Kidney tubule cell (primary cell): Measurements from ENCODE around the gene NPC2.
A peak's percentile ranks its signal among the peaks of the same experiment; 100 is the strongest.

Source experiments
- DNase-seq: peaks from one replicate; pipeline ENCODE4 v3.0.0-alpha.2; 2018; ENCODE audit warnings: low spot score

NPC2 gene

DNA sequence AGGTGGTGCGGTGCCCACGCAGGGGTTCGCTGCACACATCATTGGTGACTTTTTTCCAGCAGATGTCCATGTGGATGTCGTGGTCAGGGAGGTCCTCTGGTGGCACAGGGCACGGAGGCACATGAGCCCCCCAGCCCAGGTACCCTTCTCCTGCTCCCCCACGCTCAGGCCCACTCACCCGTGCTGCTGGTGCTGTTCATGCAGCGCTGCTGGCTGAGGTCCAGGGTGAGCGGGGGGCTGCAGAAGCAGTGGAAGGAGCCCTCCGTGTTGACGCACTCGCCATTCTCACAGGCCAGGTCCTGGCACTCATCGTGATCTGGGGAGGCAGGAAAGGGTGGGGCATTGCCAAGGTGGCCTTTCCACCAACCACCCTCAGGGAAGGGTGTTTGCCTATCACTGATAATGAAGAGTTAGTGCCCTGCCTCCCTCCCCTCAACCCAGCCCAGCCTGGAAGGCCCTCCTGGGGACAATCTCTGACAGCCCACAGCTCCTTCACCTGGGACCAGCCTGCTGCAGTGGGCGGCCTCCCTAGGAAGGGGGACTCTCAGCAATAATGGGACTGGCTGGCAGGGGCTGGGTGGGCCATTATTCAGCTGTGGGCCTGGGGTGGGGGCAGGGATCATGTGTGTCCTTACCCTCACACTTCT lies 10.3 kb upstream of the NPC2 start:
- no peak for DNase-seq

DNA sequence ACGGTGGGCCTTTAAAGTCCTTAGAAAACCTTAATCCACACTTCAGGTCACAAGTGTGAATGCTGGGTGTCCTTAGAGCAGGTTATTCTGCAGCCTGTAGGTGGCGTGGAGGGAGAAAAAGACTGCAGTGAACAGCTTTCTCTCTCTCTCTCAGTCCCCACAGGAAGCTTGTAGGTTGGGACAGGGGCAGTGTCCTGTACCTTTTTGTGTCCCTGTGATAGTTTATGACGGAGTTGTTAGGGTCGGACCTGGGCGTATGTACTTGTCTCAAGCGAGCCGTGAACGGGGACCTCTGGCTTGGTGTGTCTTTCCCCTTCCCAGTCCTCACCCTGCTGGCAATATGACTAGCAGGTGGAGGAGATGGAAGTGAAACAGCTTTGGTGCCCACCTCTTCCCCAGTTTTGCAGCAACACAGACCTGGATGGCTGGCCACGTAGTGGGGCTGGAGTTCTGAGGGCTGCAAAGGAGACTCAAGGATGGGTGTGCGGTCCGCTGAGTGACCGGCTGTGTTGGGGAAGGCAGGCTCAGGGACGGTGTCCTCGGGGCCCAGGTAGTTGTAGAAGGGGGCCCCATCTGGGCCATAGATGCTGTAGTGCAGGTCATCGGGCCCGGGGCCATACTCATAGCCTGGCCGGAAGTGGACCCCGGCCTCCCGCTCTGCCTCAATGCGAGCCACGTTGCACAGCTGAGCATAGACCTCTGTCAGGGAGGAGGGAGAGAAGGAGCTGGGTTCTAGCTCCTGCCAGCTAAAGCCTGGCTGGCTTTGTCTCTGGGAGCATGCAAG lies 9.3 kb upstream of the NPC2 start:
- peak; percentile 50 for DNase-seq

DNA sequence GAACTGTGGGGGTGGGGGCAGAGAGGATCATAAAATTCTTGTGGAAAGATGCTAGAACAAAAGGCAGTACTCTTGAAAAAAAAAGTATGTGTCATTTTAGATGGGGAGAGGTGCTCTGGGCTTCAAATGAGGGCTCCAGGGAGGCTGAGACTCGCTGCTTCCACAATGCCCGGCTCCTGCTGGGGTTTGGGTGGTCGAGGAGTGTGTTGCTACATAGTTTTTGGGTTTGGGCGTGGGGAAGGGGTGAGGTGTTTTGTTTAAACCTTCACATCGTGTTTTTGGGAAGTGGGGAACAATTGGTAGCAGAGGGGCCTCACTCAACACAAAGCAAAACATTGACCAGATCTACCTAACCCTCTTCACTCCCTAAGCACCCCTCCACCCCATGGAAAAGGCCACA lies 8.6 kb upstream of the NPC2 start:
- DNase-seq, result no peak

DNA sequence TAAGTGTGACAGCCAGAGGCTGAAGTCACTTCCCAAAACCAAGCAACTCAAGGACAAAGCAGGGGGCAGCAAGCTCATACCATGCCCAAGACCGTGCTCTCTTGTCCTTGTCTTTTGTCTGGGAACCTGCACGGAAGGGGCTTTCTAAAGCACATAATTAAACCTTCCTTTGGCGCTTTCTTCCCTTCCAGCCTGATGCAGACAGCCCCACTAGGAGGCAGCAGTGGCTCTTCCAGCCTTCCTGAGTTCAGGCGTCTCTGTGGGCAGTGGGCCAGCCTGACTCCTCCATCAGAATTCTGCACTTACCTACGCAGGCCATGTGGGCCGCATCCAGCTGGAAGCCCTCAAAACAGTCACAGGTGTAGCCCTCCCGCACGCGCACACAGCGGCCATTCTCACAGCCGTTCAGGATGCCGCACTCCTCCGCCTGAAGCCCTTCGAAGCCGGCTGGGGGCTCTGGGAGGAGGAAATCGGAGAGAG lies 8.1 kb upstream of the NPC2 start:
- DNase-seq, result peak; percentile 59

DNA sequence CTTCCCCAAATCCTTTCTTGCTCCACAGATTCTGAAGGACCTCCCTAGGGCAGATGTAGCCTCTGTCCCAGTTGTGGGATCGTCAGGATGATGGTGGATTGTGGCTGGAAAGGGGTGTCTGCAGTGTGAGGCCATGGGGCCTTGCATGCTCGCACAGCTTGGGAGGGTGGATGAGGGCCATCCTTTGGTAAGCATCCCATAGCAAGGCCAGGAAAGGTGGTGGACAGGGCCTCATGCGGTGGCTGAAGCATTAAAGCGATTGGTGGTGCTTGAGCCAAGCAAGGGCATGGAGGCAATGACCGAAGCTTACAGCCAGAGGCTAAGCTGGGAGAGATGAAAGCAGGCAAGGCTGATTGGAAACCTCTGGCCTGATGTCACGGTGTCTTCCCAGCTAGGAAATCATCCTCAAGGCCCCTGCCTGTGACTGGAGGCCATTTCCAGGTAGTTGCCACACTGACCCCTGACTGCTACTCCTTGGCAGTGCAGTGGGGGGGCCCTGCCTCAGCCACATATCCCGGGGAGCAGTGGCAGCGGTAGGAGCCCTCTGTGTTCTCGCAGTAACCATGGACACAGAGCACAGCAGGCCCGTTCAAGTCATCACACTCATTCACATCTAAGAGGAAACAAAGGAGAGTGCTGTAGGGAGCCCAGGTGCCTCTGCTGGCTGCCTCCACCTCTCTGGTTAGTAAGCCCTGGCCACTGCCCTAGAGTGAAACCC lies 7.5 kb upstream of the NPC2 start:
- no peak for DNase-seq

DNA sequence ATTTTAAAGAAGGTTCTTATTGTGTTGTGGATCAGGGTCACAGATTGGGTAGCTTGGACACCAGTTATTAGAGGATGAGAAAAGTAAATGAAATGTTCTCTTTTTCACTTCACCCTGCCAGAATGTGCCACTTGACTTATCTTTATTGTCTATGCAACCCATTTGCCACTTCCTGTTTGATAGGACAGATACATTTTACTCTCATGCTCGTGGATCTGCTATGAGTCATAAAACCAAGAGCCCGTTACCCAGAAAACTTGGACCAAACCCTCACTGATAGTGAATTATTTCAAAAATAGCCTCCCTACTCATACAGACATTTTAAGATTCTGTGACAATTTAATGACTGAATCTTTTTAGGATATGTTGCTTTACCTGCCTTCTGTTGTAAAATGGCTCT lies 2.3 kb upstream of the NPC2 start:
- DNase-seq, result no peak

DNA sequence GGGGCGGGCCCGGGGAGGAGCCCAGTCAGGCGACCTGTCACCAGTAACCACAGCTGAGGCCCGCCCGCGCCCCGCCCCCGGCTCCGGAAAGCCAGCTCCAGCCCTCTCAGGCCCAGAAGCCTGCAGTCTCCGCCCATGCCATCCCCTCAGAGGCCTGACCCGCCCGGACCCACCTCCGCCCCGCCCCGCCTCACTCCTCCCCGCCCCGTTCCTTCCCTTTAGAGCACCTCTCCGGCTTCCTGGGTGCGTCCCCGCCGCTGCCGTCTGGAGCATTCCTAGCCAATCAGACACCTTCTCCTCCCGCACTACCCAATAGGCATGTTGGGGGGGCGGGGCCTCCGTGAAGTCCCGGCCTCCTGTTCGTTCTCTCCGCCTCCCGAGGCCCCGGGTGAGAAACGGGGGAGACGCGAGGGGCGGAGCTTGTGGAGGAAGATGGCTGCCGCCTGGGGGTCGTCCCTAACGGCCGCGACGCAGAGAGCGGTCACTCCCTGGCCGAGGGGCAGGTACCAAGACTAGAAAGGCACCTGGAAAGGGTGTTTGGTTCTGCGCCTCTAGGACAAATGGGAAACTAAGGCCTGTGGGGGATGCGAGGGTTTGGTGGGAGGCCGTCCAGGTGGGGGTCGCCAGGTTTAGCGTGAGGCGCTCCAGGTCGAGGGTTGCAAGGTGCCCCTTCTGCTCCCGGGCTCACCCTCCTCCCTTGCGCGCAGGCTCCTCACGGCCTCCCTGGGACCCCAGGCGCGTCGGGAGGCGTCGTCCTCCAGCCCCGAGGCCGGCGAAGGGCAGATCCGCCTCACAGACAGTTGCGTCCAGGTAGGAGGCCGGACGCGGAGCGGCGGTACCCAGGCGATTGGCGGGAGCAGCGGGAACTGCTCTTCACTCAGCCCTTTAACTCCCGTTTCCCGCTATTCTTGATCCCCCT lies 497 bp upstream of the NPC2 start, which contains the start of gene ISCA2:
ISCA2 (plus strand) TSS at position 423 of the 919 bp plus-strand sequence; CDS start at position 433, 10 bp downstream.
- DNase-seq, result peak; percentile 100

DNA sequence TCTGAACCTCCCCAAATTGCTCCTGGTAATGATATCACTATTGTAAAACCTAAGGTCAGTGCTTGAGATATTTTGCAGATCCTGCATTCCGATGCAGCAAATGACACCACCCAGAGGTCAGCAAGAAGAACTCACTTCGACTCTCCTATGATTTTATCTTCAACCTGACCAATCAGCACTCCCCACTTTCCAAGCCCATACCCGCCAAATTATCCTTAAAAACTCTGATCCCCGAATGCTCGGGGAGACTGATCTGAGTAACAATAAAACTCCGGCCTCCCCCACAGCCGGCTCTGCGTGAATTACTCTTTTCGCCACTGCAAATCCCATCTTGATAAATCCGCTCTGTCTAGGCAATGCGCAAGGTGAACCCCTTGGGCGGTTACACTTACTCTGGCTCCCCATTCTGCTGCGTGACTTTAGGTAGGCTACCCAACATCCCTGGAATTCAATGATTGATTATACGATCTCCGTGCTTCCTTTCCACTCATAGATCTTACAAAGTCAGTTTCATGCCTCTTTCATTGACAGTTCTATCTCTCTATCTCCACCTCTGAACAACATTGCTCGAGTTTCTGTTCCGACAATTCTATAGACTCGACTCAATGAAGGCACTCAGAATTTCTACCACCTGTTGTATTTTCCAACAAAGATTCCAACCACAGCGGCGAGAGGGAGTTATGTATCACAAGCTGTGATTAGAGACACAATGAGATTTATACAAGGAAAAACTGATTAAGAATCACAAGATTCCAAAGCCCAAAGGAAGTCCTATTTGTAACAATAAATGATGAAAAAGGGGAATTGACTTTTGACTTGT lies 939 bp downstream of the NPC2 start:
- DNase-seq, result peak; percentile 70

DNA sequence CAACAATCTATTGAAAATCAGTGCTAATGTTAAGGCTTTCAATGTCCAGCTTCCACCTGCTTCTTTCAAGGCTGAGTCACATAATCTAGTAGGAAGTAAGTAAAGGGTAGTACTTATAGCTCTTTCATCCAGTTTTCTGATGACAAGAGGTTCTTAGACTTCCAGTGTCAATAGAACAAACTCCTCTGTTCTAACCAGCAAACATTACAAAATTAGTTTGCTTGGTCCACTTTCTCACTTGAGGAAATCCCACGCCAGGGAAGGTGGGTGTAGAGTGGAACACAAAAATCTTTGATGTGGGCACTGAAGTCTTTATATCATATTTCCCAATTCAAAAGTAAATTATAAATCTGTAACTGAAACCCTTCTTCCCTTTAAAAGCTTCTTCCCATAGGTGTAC lies 2.6 kb downstream of the NPC2 start:
- no peak for DNase-seq

DNA sequence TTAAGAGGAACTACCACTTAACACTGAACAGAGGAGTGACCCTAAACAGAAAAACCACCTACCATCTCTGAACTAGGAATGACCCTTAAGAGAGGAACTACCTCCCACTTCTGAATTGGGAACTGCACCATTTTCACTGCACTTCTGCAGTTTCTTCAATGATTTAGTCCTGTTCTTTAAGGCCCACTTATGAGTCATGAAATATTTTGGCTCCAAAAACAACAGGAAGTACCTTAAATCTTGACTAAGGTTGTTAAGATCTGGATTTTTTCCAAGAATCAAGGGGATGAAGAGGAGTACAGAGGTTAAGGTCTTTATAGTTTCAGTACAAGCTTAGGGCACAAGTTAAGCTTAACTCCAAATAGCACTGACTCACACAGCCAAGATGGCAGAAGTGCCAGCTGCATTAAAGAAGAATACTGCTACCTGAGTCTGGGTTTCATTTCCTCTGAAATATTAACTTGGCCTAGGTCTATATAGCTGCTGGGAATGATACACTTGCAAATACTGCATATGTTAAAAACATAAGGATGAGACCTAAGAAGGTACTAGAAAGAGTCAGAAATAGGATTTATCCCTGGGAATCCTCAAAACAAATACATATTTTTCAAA lies 4.2 kb downstream of the NPC2 start:
- peak; percentile 73 for DNase-seq

DNA sequence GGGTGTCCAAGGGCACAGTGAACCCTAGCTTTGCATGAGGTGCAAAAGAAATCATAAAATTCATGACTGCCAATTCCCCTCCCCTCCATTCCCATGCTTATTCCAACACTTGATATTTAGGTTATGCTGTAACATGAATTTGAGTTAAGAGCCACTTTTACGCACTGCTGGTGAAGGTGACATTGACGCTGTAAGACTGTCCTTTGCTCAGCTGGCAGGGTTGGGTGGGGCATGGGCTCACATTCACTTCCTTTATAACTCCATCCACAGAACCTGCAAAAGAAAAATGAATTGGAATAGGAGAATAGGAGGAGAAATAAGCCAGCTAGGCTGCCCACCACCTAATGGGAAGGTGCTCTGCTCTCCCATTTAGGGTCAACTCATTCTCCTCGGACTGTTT lies 6.9 kb downstream of the NPC2 start:
- no peak for DNase-seq

DNA sequence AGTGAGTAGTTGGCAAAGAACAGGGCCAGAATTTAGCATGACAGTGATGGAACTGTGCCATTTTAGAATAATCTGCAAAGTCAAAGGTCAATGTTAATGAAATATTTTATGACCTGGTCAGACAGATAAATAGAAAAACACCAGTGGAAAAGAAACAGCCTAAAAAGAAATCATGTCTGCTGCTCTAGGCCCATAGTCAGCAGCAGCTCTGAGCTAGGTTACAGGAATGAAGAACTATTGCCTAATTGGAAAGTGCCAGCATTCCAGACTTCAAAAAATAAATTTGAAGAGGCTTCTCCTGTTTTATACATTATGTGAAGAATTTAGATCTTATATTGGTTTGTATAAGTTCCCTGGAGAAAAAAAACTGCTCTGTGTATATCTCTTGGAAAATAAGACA lies 9.8 kb downstream of the NPC2 start:
- no peak for DNase-seq

DNA sequence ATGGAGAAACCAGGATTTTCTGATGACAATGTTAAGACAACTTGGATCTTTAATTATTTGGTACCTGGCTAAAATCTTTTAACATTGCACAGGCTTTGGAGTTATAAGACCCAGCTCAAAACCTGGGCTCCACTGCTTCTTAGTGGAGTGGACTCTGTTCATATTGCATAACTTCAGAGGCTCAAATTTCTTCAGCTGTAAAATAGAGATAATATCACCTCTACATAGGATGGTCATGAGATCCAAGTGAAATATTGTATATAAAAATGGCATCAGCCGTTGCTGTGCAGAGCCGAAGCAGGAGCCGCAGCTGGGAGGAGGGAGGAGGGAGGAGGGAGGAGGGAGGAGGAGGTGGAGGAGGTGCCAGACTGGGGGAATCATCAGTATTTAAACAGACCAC lies 10.5 kb downstream of the NPC2 start:
- no peak for DNase-seq

DNA sequence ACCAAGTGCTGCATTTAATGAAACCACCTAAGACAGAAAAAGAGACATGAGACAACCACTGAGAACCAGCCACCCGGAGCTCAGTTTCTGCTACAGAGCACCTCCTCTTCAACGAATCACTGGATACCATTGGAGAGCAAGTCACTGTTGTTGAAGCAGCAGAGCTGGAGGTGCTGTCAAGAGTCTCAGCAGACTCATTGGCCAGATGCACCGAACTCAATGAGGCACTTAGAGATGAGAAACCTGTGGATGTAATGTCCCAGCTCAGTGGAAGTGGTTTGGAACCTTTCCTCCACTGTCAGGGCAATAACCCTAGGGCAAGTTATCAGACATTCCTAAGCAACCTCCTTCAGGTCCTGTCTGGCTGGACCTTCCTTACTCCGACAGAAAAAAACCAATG lies 13.1 kb downstream of the NPC2 start:
- DNase-seq, result peak; percentile 63

DNA sequence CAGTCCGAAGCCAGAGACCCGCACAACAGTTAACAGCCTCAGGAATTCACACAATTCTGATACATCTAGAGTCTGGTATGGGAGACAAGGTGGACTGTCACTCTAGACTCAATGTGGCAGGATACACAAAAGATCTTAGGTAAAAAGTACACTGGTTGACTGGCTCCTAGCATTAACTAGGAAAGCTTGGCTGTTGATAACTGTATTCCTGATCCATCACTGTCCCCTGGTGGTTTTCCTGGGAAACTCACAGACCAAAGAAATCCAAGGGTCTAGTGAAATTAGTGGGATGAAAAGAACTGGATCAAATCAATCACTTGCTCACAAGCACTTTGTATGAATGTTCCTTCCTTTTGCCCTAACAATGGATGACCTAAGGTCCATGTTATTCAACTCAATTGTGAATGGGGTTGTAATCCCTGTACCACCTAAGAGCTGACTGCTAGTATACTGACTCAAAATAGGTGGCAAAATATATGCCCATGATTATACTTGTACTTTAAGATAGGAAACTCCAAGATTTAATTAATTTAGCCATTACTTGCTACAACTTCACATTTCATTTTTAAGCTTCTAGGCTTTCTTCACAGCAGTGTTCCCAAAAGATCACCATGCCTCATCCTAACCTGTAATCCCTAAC lies 14.0 kb downstream of the NPC2 start:
- peak; percentile 37 for DNase-seq

DNA sequence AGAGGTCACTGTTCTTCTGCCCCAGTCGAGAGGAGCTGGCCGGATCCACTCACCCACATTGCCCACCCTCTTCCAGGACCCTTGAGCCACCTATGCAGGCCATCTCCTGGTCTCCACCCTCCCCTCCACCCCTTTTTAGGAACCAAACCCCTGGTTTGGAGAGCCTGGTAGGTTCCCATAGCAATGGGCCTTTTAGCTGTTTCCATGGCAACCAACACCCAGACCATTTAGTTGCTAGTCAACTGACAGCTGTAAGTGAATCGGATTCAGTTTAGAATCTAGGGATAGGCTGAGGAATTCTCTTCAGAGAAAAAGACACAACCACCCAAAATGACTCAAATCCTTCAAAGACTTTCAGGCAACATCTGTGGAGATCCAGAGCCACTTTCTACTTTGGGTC lies 16.5 kb downstream of the NPC2 start:
- DNase-seq, result no peak

DNA sequence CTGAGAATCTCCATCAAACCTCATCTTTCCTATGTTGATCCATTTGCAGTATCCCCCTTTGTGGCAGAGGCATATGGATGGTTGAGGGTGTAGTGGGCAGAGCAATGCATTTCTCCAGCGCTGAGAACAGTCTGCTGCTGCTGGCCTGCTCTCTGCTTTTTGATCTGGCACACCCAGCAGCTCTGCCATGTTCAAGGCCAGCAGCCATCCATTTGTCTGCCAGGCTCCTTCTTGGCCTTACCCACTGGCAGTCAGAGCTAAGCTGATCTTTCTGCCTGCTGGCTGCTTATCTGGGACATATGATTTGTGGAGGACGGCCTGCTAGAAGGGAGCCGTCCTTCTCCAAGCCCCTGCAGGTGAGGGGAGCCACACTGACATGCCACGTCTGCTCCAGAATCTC lies 17.0 kb downstream of the NPC2 start:
- DNase-seq, result no peak

DNA sequence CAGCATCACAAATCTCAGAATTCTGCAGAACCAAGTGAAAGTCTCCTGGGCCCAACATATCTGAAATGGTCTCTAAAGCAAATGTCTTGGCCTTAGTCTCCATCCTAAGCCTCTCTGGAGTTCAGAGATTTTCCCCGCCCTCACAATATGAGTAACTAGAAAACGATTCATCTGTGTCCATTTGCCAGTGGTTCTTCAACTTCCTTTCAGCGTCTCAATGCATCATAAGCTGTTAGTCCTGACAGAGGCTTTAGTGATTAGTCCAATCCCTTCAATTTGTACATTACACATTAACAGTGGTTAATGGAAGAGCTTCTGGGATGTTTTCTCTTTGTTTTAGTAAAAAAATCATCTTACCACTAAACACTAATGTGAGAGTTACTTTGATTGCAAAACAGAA lies 17.4 kb downstream of the NPC2 start:
- peak; percentile 78 for DNase-seq

DNA sequence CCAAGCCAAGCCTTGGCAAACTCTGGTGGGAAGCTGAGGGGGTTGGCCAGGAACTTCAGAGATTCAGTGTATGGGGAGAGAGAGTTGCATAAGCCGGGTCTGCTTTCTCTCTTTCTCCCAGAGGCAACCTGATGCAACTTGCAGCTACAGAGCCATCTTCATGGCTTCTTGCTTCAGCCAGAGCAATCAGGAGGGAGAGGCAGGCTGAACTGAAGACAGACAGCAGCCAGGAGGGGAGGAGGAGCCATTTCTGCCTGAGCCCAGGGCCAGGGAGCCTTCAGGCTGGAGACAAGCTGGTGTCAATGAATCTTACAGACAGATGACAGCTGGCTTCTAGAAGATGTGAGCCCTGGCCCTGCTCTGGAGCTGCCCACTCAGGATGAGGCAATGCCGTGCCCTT lies 18.7 kb downstream of the NPC2 start:
- DNase-seq, result no peak

DNA sequence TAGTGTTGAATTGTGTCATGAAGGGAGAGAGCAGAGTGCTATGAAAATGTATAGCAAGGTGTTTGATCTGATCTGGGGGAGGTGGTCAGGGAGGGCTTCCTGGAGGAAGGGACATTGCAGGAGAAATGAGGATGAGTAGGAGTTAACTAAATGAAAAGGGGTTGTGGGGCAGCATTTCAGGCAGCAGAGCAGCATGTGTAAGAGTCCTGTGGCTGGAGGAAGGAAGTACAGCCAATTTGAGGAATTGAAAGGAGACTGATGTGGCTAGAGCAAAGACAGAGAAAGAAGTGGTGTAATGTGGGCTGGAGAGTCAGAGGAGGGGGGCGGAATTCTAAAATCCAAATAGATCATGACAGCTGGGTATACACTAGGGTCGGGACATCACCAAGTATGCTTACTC lies 20.5 kb downstream of the NPC2 start:
- DNase-seq, result no peak
